ENCODE data around the gene ABHD11.

DNA sequence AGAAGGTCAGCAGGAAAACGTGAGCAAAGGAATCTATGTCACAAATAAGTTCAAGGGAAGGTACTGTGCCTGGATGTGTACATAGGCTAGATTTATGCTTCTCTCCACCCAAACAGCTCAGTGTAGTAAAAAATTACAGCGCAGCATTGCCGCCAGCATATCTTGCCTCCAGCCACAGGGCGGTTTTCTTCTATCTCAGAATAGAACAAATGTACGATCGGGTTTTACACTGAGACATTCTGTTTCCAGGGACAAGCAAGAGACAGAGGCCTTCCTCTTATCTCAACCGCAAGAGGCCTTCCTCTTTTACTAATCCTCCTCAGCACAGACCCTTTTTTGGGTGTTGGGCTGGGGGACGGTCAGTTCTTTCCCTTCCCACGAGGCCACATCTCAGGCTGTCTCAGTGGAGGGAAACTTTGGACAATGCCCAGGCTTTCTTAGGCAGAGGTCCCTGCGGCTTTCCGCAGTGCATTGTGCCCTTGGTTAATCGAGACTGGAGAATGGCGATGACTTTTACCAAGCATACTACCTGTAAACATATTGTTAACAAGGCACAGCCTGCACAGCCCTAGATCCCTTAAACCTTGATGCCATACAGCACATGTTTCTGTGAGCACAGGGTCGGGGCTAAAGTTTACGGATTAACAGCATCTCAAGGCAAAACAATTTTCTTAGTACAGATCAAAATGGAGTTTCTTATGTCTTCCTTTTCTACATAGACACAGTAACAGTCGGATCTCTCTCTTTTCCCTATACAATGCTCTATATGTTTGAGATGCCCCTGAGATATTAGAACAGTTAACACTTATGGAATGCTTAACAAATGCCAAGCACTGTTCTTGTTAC lies 11.6 kb upstream of the ABHD11 start:
- TF ChIP-seq, protein P1, sequence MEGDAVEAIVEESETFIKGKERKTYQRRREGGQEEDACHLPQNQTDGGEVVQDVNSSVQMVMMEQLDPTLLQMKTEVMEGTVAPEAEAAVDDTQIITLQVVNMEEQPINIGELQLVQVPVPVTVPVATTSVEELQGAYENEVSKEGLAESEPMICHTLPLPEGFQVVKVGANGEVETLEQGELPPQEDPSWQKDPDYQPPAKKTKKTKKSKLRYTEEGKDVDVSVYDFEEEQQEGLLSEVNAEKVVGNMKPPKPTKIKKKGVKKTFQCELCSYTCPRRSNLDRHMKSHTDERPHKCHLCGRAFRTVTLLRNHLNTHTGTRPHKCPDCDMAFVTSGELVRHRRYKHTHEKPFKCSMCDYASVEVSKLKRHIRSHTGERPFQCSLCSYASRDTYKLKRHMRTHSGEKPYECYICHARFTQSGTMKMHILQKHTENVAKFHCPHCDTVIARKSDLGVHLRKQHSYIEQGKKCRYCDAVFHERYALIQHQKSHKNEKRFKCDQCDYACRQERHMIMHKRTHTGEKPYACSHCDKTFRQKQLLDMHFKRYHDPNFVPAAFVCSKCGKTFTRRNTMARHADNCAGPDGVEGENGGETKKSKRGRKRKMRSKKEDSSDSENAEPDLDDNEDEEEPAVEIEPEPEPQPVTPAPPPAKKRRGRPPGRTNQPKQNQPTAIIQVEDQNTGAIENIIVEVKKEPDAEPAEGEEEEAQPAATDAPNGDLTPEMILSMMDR (conservative IDR thresholded peaks at IDR 0.05), result no peak
- no peak for TF ChIP-seq ZFX (IDR thresholded peaks at IDR 0.05)

All from C4-2B (cell line).